DOHH2 (cell line): ENCODE data around the gene MTHFSD.

Experiments used
- EZH2phosphoT487 ChIP-seq: fragments of 200-600 bp; sonication (generic); IDR thresholded peaks from 2 replicates; pipeline ENCODE4 v1.6.1; 2017; ENCODE audit warnings: borderline replicate concordance, mild to moderate bottlenecking, antibody characterized with exemption, low read length, moderate library complexity, mixed read lengths
- TF ChIP-seq, protein P1 (sequence below): fragments of 200-600 bp; sonication (generic); IDR thresholded peaks from one replicate; pipeline ENCODE4 v1.5.1; 2014; ENCODE audit warnings: antibody characterized with exemption, mild to moderate bottlenecking, low read depth, low read length; ENCODE audit not compliant: poor library complexity, severe bottlenecking

DNA sequence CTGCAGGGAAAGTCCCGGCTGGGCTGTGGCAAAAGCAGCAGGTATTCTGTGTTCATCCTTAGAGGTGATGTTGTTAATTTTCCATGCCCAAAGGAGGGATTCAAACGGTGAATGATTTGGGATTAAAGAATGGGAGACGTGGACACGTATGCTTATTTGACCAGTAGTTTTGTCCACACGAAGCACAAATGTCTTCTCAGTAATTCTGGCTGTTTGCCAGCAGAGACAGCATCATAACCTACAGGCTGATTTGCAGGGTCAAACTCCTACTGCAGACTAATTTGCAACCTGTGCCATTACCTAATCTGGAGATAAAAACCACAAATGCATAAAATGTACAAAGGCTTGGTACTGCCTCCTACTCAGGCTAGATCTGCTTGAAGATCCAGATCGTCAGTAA, 14.1 kb downstream of the MTHFSD start:
- TF ChIP-seq, protein P1, sequence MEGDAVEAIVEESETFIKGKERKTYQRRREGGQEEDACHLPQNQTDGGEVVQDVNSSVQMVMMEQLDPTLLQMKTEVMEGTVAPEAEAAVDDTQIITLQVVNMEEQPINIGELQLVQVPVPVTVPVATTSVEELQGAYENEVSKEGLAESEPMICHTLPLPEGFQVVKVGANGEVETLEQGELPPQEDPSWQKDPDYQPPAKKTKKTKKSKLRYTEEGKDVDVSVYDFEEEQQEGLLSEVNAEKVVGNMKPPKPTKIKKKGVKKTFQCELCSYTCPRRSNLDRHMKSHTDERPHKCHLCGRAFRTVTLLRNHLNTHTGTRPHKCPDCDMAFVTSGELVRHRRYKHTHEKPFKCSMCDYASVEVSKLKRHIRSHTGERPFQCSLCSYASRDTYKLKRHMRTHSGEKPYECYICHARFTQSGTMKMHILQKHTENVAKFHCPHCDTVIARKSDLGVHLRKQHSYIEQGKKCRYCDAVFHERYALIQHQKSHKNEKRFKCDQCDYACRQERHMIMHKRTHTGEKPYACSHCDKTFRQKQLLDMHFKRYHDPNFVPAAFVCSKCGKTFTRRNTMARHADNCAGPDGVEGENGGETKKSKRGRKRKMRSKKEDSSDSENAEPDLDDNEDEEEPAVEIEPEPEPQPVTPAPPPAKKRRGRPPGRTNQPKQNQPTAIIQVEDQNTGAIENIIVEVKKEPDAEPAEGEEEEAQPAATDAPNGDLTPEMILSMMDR, result no peak
- no peak for TF ChIP-seq EZH2phosphoT487
